Spleen (tissue), 7 donors: Measurements from ENCODE around the gene ARHGEF39.

ENCODE experiments used
- CTCF ChIP-seq, 11 experiments: fragments of 200-600 bp in 7 of 11; fragments of 450-650 bp in 4 of 11; sonication (generic) in 4 of 11; IDR thresholded peaks in 8 of 11; conservative IDR thresholded peaks in 3 of 11; 1 replicate in 7 of 11; 2 replicates in 4 of 11; pipeline versions ENCODE4 v1.4.0 to v1.8.0; 2016 to 2021; ENCODE audit warnings: antibody characterized with exemption in 11 of 11, inconsistent platforms in 4 of 11, mild to moderate bottlenecking in 1 of 11
- POLR2A ChIP-seq, 3 donors: fragments of 450-650 bp; IDR thresholded peaks; one replicate each; pipeline ENCODE4 v1.5.1; 2017; ENCODE audit warnings: antibody characterized with exemption in 3 of 3, mild to moderate bottlenecking in 1 of 3
- donor health status: DM: no; HTN: no; CAD: no; lungs with moderate emphysema.
- donor health status: DM: no; HTN: no; CAD: no.
- donor health status: DM: no; HTN: no; CAD: no.

DNA sequence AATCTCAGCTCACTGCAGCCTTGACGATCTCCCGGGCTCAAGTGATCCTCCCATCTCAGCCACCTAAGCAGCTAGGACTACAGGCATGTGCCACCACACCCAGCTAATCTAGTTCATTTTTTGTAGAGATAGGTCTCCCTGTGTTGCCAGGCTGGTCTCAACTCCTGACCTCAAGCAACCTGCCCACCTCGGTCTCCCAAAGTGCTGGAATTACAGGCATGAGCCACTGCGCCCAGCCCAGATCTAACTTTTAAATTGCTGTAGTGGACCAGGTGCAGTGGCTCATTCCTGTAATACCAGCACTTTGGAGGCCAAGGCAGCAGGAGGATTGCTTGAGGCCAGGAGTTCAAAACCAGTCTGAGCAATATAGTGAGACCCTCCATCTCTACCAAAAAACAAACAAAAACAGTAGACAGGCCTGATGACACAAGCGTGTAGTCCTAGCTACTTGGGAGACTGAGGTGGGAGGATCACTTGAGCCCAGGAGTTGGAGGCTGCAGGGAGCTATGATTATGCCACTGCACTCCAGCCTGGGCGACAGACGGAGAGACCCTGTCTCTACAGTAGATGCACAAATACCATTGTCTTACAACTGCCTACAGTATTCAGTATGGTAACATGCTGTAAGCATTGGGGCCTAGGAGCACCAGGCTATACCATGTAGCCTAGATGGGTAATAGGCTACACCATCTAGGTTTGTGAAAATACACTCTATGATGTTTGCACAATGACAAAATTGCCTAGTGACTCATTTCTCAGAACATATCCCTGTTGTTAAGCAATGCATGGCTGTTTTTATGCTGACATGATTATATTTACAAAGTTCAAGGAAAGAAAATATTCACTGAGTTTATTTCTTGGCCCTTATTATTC is 12.8 kb downstream of the ARHGEF39 start:
- TF ChIP-seq POLR2A (IDR thresholded peaks at IDR 0.05), result no peak
- no peak for TF ChIP-seq CTCF (IDR thresholded peaks at IDR 0.05 in 8 of 11, conservative IDR thresholded peaks at IDR 0.05 in 3 of 11)
